Measurements from ENCODE around the gene SPEF2.

The SPEF2 gene

GRCh38 chr5:35771839-35772238 lies 154.2 kb downstream of the SPEF2 start:
- Histone ChIP-seq H3K36me3 (ENCODE audit: control insufficient read depth, insufficient read depth, low read length) (no peaks in the 10 kb centered on the region), H3K4me3 (ENCODE audit: insufficient read depth, low read depth, low read length, poor library complexity, severe bottlenecking) (no peak overlapping the region), H3K9me3 (ENCODE audit: control insufficient read depth, low read length) (no peaks in the 10 kb centered on the region), H3K27me3 (replicated peaks; ENCODE audit: control insufficient read depth, insufficient read depth, low read length, poor library complexity, severe bottlenecking) (no peaks in the 10 kb centered on the region), H3K4me1 (ENCODE audit: control insufficient read depth, insufficient read depth, low read length, poor library complexity, severe bottlenecking) (no peaks in the 10 kb centered on the region), H3K27ac (ENCODE audit: insufficient read depth, low read length, poor library complexity, severe bottlenecking) (no peak overlapping the region)
- DNase-seq = no peak

- Histone ChIP-seq H3K27ac (ENCODE audit: insufficient read depth, low read length, poor library complexity, severe bottlenecking) (no peak overlapping the region), H3K4me1 (ENCODE audit: control insufficient read depth, insufficient read depth, low read length, poor library complexity, severe bottlenecking) (peaks cover 14% of the 10 kb centered on the region), H3K4me3 (ENCODE audit: insufficient read depth, low read depth, low read length, poor library complexity, severe bottlenecking) (no peak overlapping the region), H3K36me3 (ENCODE audit: control insufficient read depth, insufficient read depth, low read length) (no peaks in the 10 kb centered on the region), H3K9me3 (ENCODE audit: control insufficient read depth, low read length) (no peaks in the 10 kb centered on the region), H3K27me3 (replicated peaks; ENCODE audit: control insufficient read depth, insufficient read depth, low read length, poor library complexity, severe bottlenecking) (no peaks in the 10 kb centered on the region)
- no peak for DNase-seq
Measured at GRCh38 chr5:35773967-35774366, 156.3 kb downstream of the SPEF2 start.

- H3K27ac ChIP-seq (ENCODE audit: insufficient read depth, low read length, poor library complexity, severe bottlenecking) = no peak overlapping the region
- no peaks in the 10 kb centered on the region for H3K36me3 ChIP-seq (ENCODE audit: control insufficient read depth, insufficient read depth, low read length)
- no peaks in the 10 kb centered on the region for H3K9me3 ChIP-seq (ENCODE audit: control insufficient read depth, low read length)
- no peak overlapping the region for H3K4me3 ChIP-seq (ENCODE audit: insufficient read depth, low read depth, low read length, poor library complexity, severe bottlenecking)
- no peak for DNase-seq
- no peaks in the 10 kb centered on the region for H3K27me3 ChIP-seq (replicated peaks; ENCODE audit: control insufficient read depth, insufficient read depth, low read length, poor library complexity, severe bottlenecking)
- H3K4me1 ChIP-seq (ENCODE audit: control insufficient read depth, insufficient read depth, low read length, poor library complexity, severe bottlenecking) = peaks cover 40% of the 10 kb centered on the region
Measured at GRCh38 chr5:35776757-35777156, 159.1 kb downstream of the SPEF2 start.

GRCh38 chr5:35777358-35778087 lies 159.9 kb downstream of the SPEF2 start:
- peaks cover 47% of the 10 kb centered on the region for H3K4me1 ChIP-seq (ENCODE audit: control insufficient read depth, insufficient read depth, low read length, poor library complexity, severe bottlenecking)
- H3K9me3 ChIP-seq (ENCODE audit: control insufficient read depth, low read length) = no peaks in the 10 kb centered on the region
- H3K27me3 ChIP-seq (replicated peaks; ENCODE audit: control insufficient read depth, insufficient read depth, low read length, poor library complexity, severe bottlenecking) = no peaks in the 10 kb centered on the region
- peak overlapping the region; percentile 59 for H3K27ac ChIP-seq (ENCODE audit: insufficient read depth, low read length, poor library complexity, severe bottlenecking)
- peak overlapping the region; percentile 24 for H3K4me3 ChIP-seq (ENCODE audit: insufficient read depth, low read depth, low read length, poor library complexity, severe bottlenecking)
- H3K36me3 ChIP-seq (ENCODE audit: control insufficient read depth, insufficient read depth, low read length) = no peaks in the 10 kb centered on the region
- DNase-seq = peak; percentile 44 to 67 (median 51)

GRCh38 chr5:35778259-35778769 lies 160.7 kb downstream of the SPEF2 start:
- Histone ChIP-seq H3K36me3 (ENCODE audit: control insufficient read depth, insufficient read depth, low read length) (no peaks in the 10 kb centered on the region), H3K27me3 (replicated peaks; ENCODE audit: control insufficient read depth, insufficient read depth, low read length, poor library complexity, severe bottlenecking) (no peaks in the 10 kb centered on the region), H3K9me3 (ENCODE audit: control insufficient read depth, low read length) (no peaks in the 10 kb centered on the region), H3K4me1 (ENCODE audit: control insufficient read depth, insufficient read depth, low read length, poor library complexity, severe bottlenecking) (peaks cover 49% of the 10 kb centered on the region), H3K27ac (ENCODE audit: insufficient read depth, low read length, poor library complexity, severe bottlenecking) (peak overlapping the region; percentile 59), H3K4me3 (ENCODE audit: insufficient read depth, low read depth, low read length, poor library complexity, severe bottlenecking) (peak overlapping the region; percentile 24)
- DNase-seq = no peak

GRCh38 chr5:35780236-35780635 lies 162.6 kb downstream of the SPEF2 start:
- Histone ChIP-seq H3K9me3 (ENCODE audit: control insufficient read depth, low read length) (no peaks in the 10 kb centered on the region), H3K27ac (ENCODE audit: insufficient read depth, low read length, poor library complexity, severe bottlenecking) (peak overlapping the region; percentile 68), H3K4me3 (ENCODE audit: insufficient read depth, low read depth, low read length, poor library complexity, severe bottlenecking) (peak overlapping the region; percentile 8), H3K27me3 (replicated peaks; ENCODE audit: control insufficient read depth, insufficient read depth, low read length, poor library complexity, severe bottlenecking) (no peaks in the 10 kb centered on the region), H3K4me1 (ENCODE audit: control insufficient read depth, insufficient read depth, low read length, poor library complexity, severe bottlenecking) (peaks cover 62% of the 10 kb centered on the region), H3K36me3 (ENCODE audit: control insufficient read depth, insufficient read depth, low read length) (no peaks in the 10 kb centered on the region)
- DNase-seq = no peak

GRCh38 chr5:35781181-35781790 lies 163.6 kb downstream of the SPEF2 start:
- peak overlapping the region; percentile 68 for H3K27ac ChIP-seq (ENCODE audit: insufficient read depth, low read length, poor library complexity, severe bottlenecking)
- peaks cover 67% of the 10 kb centered on the region for H3K4me1 ChIP-seq (ENCODE audit: control insufficient read depth, insufficient read depth, low read length, poor library complexity, severe bottlenecking)

GRCh38 chr5:35783551-35783950 lies 165.9 kb downstream of the SPEF2 start:
- Histone ChIP-seq H3K9me3 (ENCODE audit: control insufficient read depth, low read length) (no peaks in the 10 kb centered on the region), H3K36me3 (ENCODE audit: control insufficient read depth, insufficient read depth, low read length) (no peaks in the 10 kb centered on the region), H3K27me3 (replicated peaks; ENCODE audit: control insufficient read depth, insufficient read depth, low read length, poor library complexity, severe bottlenecking) (no peaks in the 10 kb centered on the region), H3K27ac (ENCODE audit: insufficient read depth, low read length, poor library complexity, severe bottlenecking) (no peak overlapping the region), H3K4me1 (ENCODE audit: control insufficient read depth, insufficient read depth, low read length, poor library complexity, severe bottlenecking) (peaks cover 55% of the 10 kb centered on the region), H3K4me3 (ENCODE audit: insufficient read depth, low read depth, low read length, poor library complexity, severe bottlenecking) (no peak overlapping the region)
- DNase-seq = no peak

More at GRCh38 chr5:35781181-35781790, 163.6 kb downstream of the SPEF2 start:
- peak overlapping the region; percentile 5 for H3K4me3 ChIP-seq (ENCODE audit: insufficient read depth, low read depth, low read length, poor library complexity, severe bottlenecking)
- H3K36me3 ChIP-seq (ENCODE audit: control insufficient read depth, insufficient read depth, low read length) = no peaks in the 10 kb centered on the region
- no peaks in the 10 kb centered on the region for H3K27me3 ChIP-seq (replicated peaks; ENCODE audit: control insufficient read depth, insufficient read depth, low read length, poor library complexity, severe bottlenecking)
- H3K9me3 ChIP-seq (ENCODE audit: control insufficient read depth, low read length) = no peaks in the 10 kb centered on the region
- no peak for DNase-seq

- peaks cover 37% of the 10 kb centered on the region for H3K4me1 ChIP-seq (ENCODE audit: control insufficient read depth, insufficient read depth, low read length, poor library complexity, severe bottlenecking)
- H3K4me3 ChIP-seq (ENCODE audit: insufficient read depth, low read depth, low read length, poor library complexity, severe bottlenecking) = no peak overlapping the region
- no peaks in the 10 kb centered on the region for H3K27me3 ChIP-seq (replicated peaks; ENCODE audit: control insufficient read depth, insufficient read depth, low read length, poor library complexity, severe bottlenecking)
- H3K36me3 ChIP-seq (ENCODE audit: control insufficient read depth, insufficient read depth, low read length) = no peaks in the 10 kb centered on the region
- DNase-seq = no peak
- no peak overlapping the region for H3K27ac ChIP-seq (ENCODE audit: insufficient read depth, low read length, poor library complexity, severe bottlenecking)
- no peaks in the 10 kb centered on the region for H3K9me3 ChIP-seq (ENCODE audit: control insufficient read depth, low read length)
Measured at GRCh38 chr5:35785601-35786085, 168.0 kb downstream of the SPEF2 start.

- Histone ChIP-seq H3K27ac (ENCODE audit: insufficient read depth, low read length, poor library complexity, severe bottlenecking) (no peak overlapping the region), H3K4me3 (ENCODE audit: insufficient read depth, low read depth, low read length, poor library complexity, severe bottlenecking) (no peak overlapping the region), H3K36me3 (ENCODE audit: control insufficient read depth, insufficient read depth, low read length) (no peaks in the 10 kb centered on the region), H3K4me1 (ENCODE audit: control insufficient read depth, insufficient read depth, low read length, poor library complexity, severe bottlenecking) (peaks cover 30% of the 10 kb centered on the region), H3K9me3 (ENCODE audit: control insufficient read depth, low read length) (no peaks in the 10 kb centered on the region), H3K27me3 (replicated peaks; ENCODE audit: control insufficient read depth, insufficient read depth, low read length, poor library complexity, severe bottlenecking) (no peaks in the 10 kb centered on the region)
- no peak for DNase-seq
Measured at GRCh38 chr5:35788724-35789123, 171.1 kb downstream of the SPEF2 start.
